OCI-LY3 (cell line): ENCODE measurements around the gene SPDYE1.

Experiments used
- H2AFZ ChIP-seq: fragments of 200-600, 300-600 bp; shearing (Covaris generic); 2 replicates; pipeline ENCODE4 v1.6.0; 2014; ENCODE audit warnings: antibody characterized with exemption, low read depth, low read length
- H3K27ac ChIP-seq: fragments of 200-600, 300-600 bp; sonication (generic); 2 replicates; pipeline ENCODE4 v1.5.1; 2014; ENCODE audit warnings: mild to moderate bottlenecking, low read length, moderate library complexity, mixed read lengths
- H3K27me3 ChIP-seq: fragments of 200-600, 300-600 bp; sonication (generic); 2 replicates; pipeline ENCODE4 v1.6.1; 2014; ENCODE audit warnings: low read depth, low read length, mixed read lengths
- H3K36me3 ChIP-seq: fragments of 200-600, 300-600 bp; sonication (generic); replicated peaks from 2 replicates; pipeline ENCODE3; 2014; ENCODE audit warnings: low read depth, low read length, mixed read lengths
- H3K4me1 ChIP-seq: fragments of 300-600, 200-600 bp; sonication (generic); 2 replicates; pipeline ENCODE4 v1.6.1; 2014; ENCODE audit warnings: low read length, mixed read lengths
- H3K4me2 ChIP-seq: fragments of 200-600, 300-600 bp; sonication (generic); 2 replicates; pipeline ENCODE4 v1.6.1; 2014; ENCODE audit warnings: low read length, mixed read lengths
- H3K4me3 ChIP-seq: fragments of 300-600, 200-600 bp; sonication (generic); 2 replicates; pipeline ENCODE4 v1.5.1; 2014; ENCODE audit warnings: antibody characterized with exemption, mild to moderate bottlenecking, low read length, moderate library complexity
- H3K79me2 ChIP-seq: fragments of 300-600, 200-600 bp; shearing (Covaris generic); 2 replicates; pipeline ENCODE4 v1.6.1; 2014; ENCODE audit warnings: mild to moderate bottlenecking, low read length, mixed read lengths
- H3K9ac ChIP-seq: fragments of 300-600, 200-600 bp; shearing (Covaris generic); 2 replicates; pipeline ENCODE4 v1.6.0; 2014; ENCODE audit warnings: mild to moderate bottlenecking, low read length, moderate library complexity
- H3K9me3 ChIP-seq: fragments of 200-600, 300-600 bp; shearing (Covaris generic); 2 replicates; pipeline ENCODE4 v1.6.1; 2014; ENCODE audit warnings: low read length, mixed read lengths; ENCODE audit not compliant: insufficient read depth
- H4K20me1 ChIP-seq: fragments of 200-600, 300-600 bp; sonication (generic); 2 replicates; pipeline ENCODE4 v1.6.1; 2016; ENCODE audit warnings: low read length, mixed read lengths; ENCODE audit not compliant: insufficient read depth
- EZH2phosphoT487 ChIP-seq: fragments of 200-600 bp; shearing (Covaris generic); IDR thresholded peaks from 2 replicates; pipeline ENCODE4 v1.6.1; 2018; ENCODE audit warnings: antibody characterized with exemption, mixed run types, low read depth
- TF ChIP-seq, protein P1 (sequence below): fragments of 200-600, 300-600 bp; sonication (generic); IDR thresholded peaks from 2 replicates; pipeline ENCODE4 v1.5.1; 2014; ENCODE audit warnings: antibody characterized with exemption, low read length, low read depth

The SPDYE1 gene

GRCh38 chr7:44059219-44060090 is 61.8 kb downstream of the SPDYE1 start:
- Histone ChIP-seq H3K4me2 (no peak overlapping the region), H3K4me1 (peaks cover 12% of the 10 kb centered on the region), H3K9me3 (no peaks in the 10 kb centered on the region), H4K20me1 (peaks cover 13% of the 10 kb centered on the region), H3K79me2 (no peaks in the 10 kb centered on the region), H3K27ac (no peak overlapping the region), H3K36me3 (peaks cover 67% of the 10 kb centered on the region), H3K4me3 (no peak overlapping the region), H2AFZ (no peak overlapping the region), H3K27me3 (no peaks in the 10 kb centered on the region), H3K9ac (no peak overlapping the region)
- TF ChIP-seq, protein P1, sequence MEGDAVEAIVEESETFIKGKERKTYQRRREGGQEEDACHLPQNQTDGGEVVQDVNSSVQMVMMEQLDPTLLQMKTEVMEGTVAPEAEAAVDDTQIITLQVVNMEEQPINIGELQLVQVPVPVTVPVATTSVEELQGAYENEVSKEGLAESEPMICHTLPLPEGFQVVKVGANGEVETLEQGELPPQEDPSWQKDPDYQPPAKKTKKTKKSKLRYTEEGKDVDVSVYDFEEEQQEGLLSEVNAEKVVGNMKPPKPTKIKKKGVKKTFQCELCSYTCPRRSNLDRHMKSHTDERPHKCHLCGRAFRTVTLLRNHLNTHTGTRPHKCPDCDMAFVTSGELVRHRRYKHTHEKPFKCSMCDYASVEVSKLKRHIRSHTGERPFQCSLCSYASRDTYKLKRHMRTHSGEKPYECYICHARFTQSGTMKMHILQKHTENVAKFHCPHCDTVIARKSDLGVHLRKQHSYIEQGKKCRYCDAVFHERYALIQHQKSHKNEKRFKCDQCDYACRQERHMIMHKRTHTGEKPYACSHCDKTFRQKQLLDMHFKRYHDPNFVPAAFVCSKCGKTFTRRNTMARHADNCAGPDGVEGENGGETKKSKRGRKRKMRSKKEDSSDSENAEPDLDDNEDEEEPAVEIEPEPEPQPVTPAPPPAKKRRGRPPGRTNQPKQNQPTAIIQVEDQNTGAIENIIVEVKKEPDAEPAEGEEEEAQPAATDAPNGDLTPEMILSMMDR, result no peak
- TF ChIP-seq EZH2phosphoT487, result no peak
